ENCODE results near the gene KLHL22.
A peak's percentile ranks its signal among the peaks of the same experiment; 100 is the strongest.
"Not testable (repeated sequence)": the region's sequence is repeated elsewhere in the genome, so short reads cannot be mapped to it uniquely, and the experiment has no call there.

KLHL22 gene

GRCh38 chr22:20514658-20515406 is 19.2 kb upstream of the KLHL22 start:
- TF ChIP-seq PAX5 (IDR thresholded peaks at IDR 0.05; ENCODE audit: insufficient read depth, low read length, severe bottlenecking), result no peak
- no peak for TF ChIP-seq TAF1 (IDR thresholded peaks at IDR 0.05; ENCODE audit: low read depth, low read length)
- no peak for TF ChIP-seq POLR2AphosphoS5 (IDR thresholded peaks at IDR 0.05; ENCODE audit: low read depth, low read length)
- TF ChIP-seq POLR2A (IDR thresholded peaks at IDR 0.05; ENCODE audit: low read depth, low read length), result no peak
- TF ChIP-seq POU2F2 (IDR thresholded peaks at IDR 0.05; ENCODE audit: low read depth, low read length), result no peak
- TF ChIP-seq SPI1 (IDR thresholded peaks at IDR 0.05; ENCODE audit: low read depth, low read length), result no peak
- DNase-seq (ENCODE audit: insufficient read length, low spot score), result no peak
- peak; percentile 56 for FAIRE-seq

- no peak for TF ChIP-seq SPI1 (IDR thresholded peaks at IDR 0.05; ENCODE audit: low read depth, low read length)
- no peak for TF ChIP-seq TAF1 (IDR thresholded peaks at IDR 0.05; ENCODE audit: low read depth, low read length)
- no peak for TF ChIP-seq PAX5 (IDR thresholded peaks at IDR 0.05; ENCODE audit: insufficient read depth, low read length, severe bottlenecking)
- no peak for TF ChIP-seq POU2F2 (IDR thresholded peaks at IDR 0.05; ENCODE audit: low read depth, low read length)
- TF ChIP-seq POLR2AphosphoS5 (IDR thresholded peaks at IDR 0.05; ENCODE audit: low read depth, low read length), result no peak
- TF ChIP-seq POLR2A (IDR thresholded peaks at IDR 0.05; ENCODE audit: low read depth, low read length), result no peak
- DNase-seq (ENCODE audit: insufficient read length, low spot score) (no peak), FAIRE-seq (no peak)
Observed at GRCh38 chr22:20511578-20512229, 16.1 kb upstream of the KLHL22 start.

- DNase-seq (ENCODE audit: insufficient read length, low spot score) (no peak), FAIRE-seq (peak; percentile 82)
- TF ChIP-seq POLR2A (IDR thresholded peaks at IDR 0.05; ENCODE audit: low read depth, low read length) (no peak), PAX5 (IDR thresholded peaks at IDR 0.05; ENCODE audit: insufficient read depth, low read length, severe bottlenecking) (no peak), POLR2AphosphoS5 (IDR thresholded peaks at IDR 0.05; ENCODE audit: low read depth, low read length) (no peak), POU2F2 (IDR thresholded peaks at IDR 0.05; ENCODE audit: low read depth, low read length) (no peak), SPI1 (IDR thresholded peaks at IDR 0.05; ENCODE audit: low read depth, low read length) (peak; percentile 82)
Observed at GRCh38 chr22:20510811-20511577, 15.4 kb upstream of the KLHL22 start.

GRCh38 chr22:20509344-20510047 is 13.9 kb upstream of the KLHL22 start:
- FAIRE-seq, result peak; percentile 66
- no peak for DNase-seq (ENCODE audit: insufficient read length, low spot score)
- no peak for TF ChIP-seq PAX5 (IDR thresholded peaks at IDR 0.05; ENCODE audit: insufficient read depth, low read length, severe bottlenecking)
- TF ChIP-seq POU2F2 (IDR thresholded peaks at IDR 0.05; ENCODE audit: low read depth, low read length), result no peak
- TF ChIP-seq POLR2AphosphoS5 (IDR thresholded peaks at IDR 0.05; ENCODE audit: low read depth, low read length), result no peak
- peak; percentile 70 for TF ChIP-seq POLR2A (IDR thresholded peaks at IDR 0.05; ENCODE audit: low read depth, low read length)
- peak; percentile 80 for TF ChIP-seq SPI1 (IDR thresholded peaks at IDR 0.05; ENCODE audit: low read depth, low read length)
- TF ChIP-seq TAF1 (IDR thresholded peaks at IDR 0.05; ENCODE audit: low read depth, low read length), result no peak

GRCh38 chr22:20508815-20509271 is 13.2 kb upstream of the KLHL22 start:
- DNase-seq (ENCODE audit: insufficient read length, low spot score) (no peak), FAIRE-seq (peak; percentile 5)
- TF ChIP-seq POLR2A (IDR thresholded peaks at IDR 0.05; ENCODE audit: low read depth, low read length) (no peak), POLR2AphosphoS5 (IDR thresholded peaks at IDR 0.05; ENCODE audit: low read depth, low read length) (no peak), SPI1 (IDR thresholded peaks at IDR 0.05; ENCODE audit: low read depth, low read length) (no peak), POU2F2 (IDR thresholded peaks at IDR 0.05; ENCODE audit: low read depth, low read length) (no peak), PAX5 (IDR thresholded peaks at IDR 0.05; ENCODE audit: insufficient read depth, low read length, severe bottlenecking) (no peak), TAF1 (IDR thresholded peaks at IDR 0.05; ENCODE audit: low read depth, low read length) (no peak)

GRCh38 chr22:20508067-20508755 is 12.6 kb upstream of the KLHL22 start:
- not testable (repeated sequence) for DNase-seq (ENCODE audit: insufficient read length, low spot score); FAIRE-seq

- TF ChIP-seq POU2F2 (IDR thresholded peaks at IDR 0.05; ENCODE audit: low read depth, low read length) (no peak; the same call in 1 of the 2 replicates), PAX5 (IDR thresholded peaks at IDR 0.05; ENCODE audit: insufficient read depth, low read length, severe bottlenecking) (peak; percentile 61), POLR2A (IDR thresholded peaks at IDR 0.05; ENCODE audit: low read depth, low read length) (peak; percentile 76), TAF1 (IDR thresholded peaks at IDR 0.05; ENCODE audit: low read depth, low read length) (peak; percentile 77), SPI1 (IDR thresholded peaks at IDR 0.05; ENCODE audit: low read depth, low read length) (peak; percentile 69), POLR2AphosphoS5 (IDR thresholded peaks at IDR 0.05; ENCODE audit: low read depth, low read length) (peak; percentile 72; the same call in 1 of the 2 replicates)
- FAIRE-seq (peak; percentile 98), DNase-seq (ENCODE audit: insufficient read length, low spot score) (peak; percentile 87)
Observed at GRCh38 chr22:20507253-20508066, 11.9 kb upstream of the KLHL22 start, which contains the start of gene MED15. Gene MED15 (plus strand): TSS chr22:20507610. CDS start chr22:20507679, 69 bp downstream.
